Testis (tissue), 3 donors: Measurements from ENCODE around the gene MLLT6. TPM values are rescaled to one million over a fixed set of nuclear protein-coding genes. Genes with fewer than 3 reads are reported as not detected.

Experiments
- DNase-seq: peaks from one replicate; pipeline ENCODE4 v3.0.0-alpha.2; 2019
- H3K27ac ChIP-seq, 2 donors: fragments of 200-600 bp; sonication (generic); one replicate each; pipeline ENCODE4 v1.5.1; 2019
- H3K27me3 ChIP-seq: fragments of 200-600 bp; sonication (generic); one replicate; pipeline ENCODE4 v1.5.1; 2019
- H3K36me3 ChIP-seq: fragments of 200-600 bp; sonication (generic); one replicate; pipeline ENCODE4 v1.5.1; 2017; ENCODE audit warnings: low read depth; ENCODE audit errors: missing control alignments
- H3K4me1 ChIP-seq: fragments of 200-600 bp; sonication (generic); one replicate; pipeline ENCODE4 v1.5.1; 2019
- H3K4me3 ChIP-seq, 2 donors: fragments of 200-600 bp; sonication (generic); one replicate each; pipeline ENCODE4 v1.5.1; 2017 to 2019
- H3K9me3 ChIP-seq: fragments of 200-600 bp; sonication (generic); one replicate; pipeline ENCODE4 v1.5.1; 2017
- CTCF ChIP-seq, 3 experiments: fragments of 450-650 bp in 2 of 3; fragments of 200-600 bp in 1 of 3; sonication (generic) in 1 of 3; IDR thresholded peaks; one replicate each; pipeline ENCODE4 v1.5.1; 2016 to 2019; ENCODE audit warnings: antibody characterized with exemption in 3 of 3, mild to moderate bottlenecking in 2 of 3, moderate library complexity in 1 of 3
- POLR2A ChIP-seq: fragments of 450-650 bp; IDR thresholded peaks from one replicate; pipeline ENCODE4 v1.6.1; 2017; ENCODE audit warnings: antibody characterized with exemption, mild to moderate bottlenecking, moderate library complexity
- WGBS, 2 donors: methylation state at CpG; one replicate each; pipeline ENCODE4 v1.1.5; 2018; 5-methylcytosine and 5-hydroxymethylcytosine counted together
- intact Hi-C: fragments of 100-400 bp; cut with DNase I; formaldehyde crosslinking; loops from one replicate; pipeline ENCODE4 v1.15.1; 2023; ENCODE audit warnings: low total_unique reads
- polyA plus RNA-seq: library from polyadenylated mRNA; stranded (reverse); fragments of 350-450 nt; fragmentation: Illumina TruSeq; extraction: RNeasy Lipid Tissue Mini Kit (QIAGEN cat#74804); gene quantifications from one replicate; pipeline ENCODE4 v1.2.3, GENCODE V29; 2014; ENCODE audit warnings: low read depth, low replicate concordance; ENCODE audit not compliant: insufficient read depth
- total RNA-seq, 2 donors: library from RNA; depleted of rRNA; stranded (reverse); fragments of >200 nt; gene quantifications; one replicate each; pipeline ENCODE4 v1.2.3, GENCODE V29; 2016

Gene MLLT6
- total and polyA plus RNA-seq, 3 donors from 2014 or later = 86.9 to 176 (median 157) TPM

- no peak for DNase-seq
- H3K27ac ChIP-seq = peak overlapping the region; percentile 81 to 89
- WGBS, 2 donors = 15 to 18% methylated on average over 14 of the region's 14 CpGs
- peaks cover 53% of the 10 kb centered on the region for H3K4me1 ChIP-seq
- TF ChIP-seq POLR2A = no peak
- TF ChIP-seq CTCF (IDR thresholded peaks at IDR 0.05) = no peak
- H3K36me3 ChIP-seq = no peaks in the 10 kb centered on the region
- no peaks in the 10 kb centered on the region for H3K27me3 ChIP-seq
- intact Hi-C loops = no loop called here
- no peaks in the 10 kb centered on the region for H3K9me3 ChIP-seq
- H3K4me3 ChIP-seq = peak overlapping the region; percentile 69 to 74
These were observed 24.4 kb downstream of the MLLT6 start for GRCh38 chr17:38729368-38729885.

GRCh38 chr17:38729886-38730525 lies 24.9 kb downstream of the MLLT6 start, which contains the start of gene CISD3:
Gene CISD3, plus strand, starts transcription at chr17:38730341. Its CDS starts 18 bp downstream, at chr17:38730359.
- TF ChIP-seq POLR2A (no peak), CTCF (IDR thresholded peaks at IDR 0.05) (peak; percentile 70 to 95 (median 92))
- Histone ChIP-seq H3K9me3 (no peaks in the 10 kb centered on the region), H3K27me3 (no peaks in the 10 kb centered on the region), H3K36me3 (no peaks in the 10 kb centered on the region), H3K4me1 (peaks cover 53% of the 10 kb centered on the region), H3K4me3 (peak within 1 kb of the TSS; percentile 74 to 77), H3K27ac (peak within 1 kb of the TSS; percentile 81 to 89)
- peak; percentile 84 for DNase-seq
- 0% methylated on average over 12 to 40 of the region's 92 CpGs for WGBS, 2 donors
- intact Hi-C loops = loop anchor here (5.0 kb wide), 1 partner anchor 53 kb away; no protein-coding TSS in a partner anchor

- DNase-seq = peak; percentile 90
- no peaks in the 10 kb centered on the region for H3K27me3 ChIP-seq
- peak overlapping the region; percentile 74 to 77 for H3K4me3 ChIP-seq
- no peaks in the 10 kb centered on the region for H3K9me3 ChIP-seq
- no peaks in the 10 kb centered on the region for H3K36me3 ChIP-seq
- intact Hi-C loops = loop anchor here (5.0 kb wide), 1 partner anchor 53 kb away; no protein-coding TSS in a partner anchor
- H3K27ac ChIP-seq = peak overlapping the region; percentile 75 to 89
- TF ChIP-seq POLR2A (no peak), CTCF (IDR thresholded peaks at IDR 0.05) (no peak)
- H3K4me1 ChIP-seq = peaks cover 59% of the 10 kb centered on the region
- 1 to 17% methylated on average over 17 to 27 of the region's 27 CpGs for WGBS, 2 donors
These were observed 25.7 kb downstream of the MLLT6 start for GRCh38 chr17:38730526-38731379.

GRCh38 chr17:38731526-38732294 lies 26.6 kb downstream of the MLLT6 start:
- DNase-seq = no peak
- no peaks in the 10 kb centered on the region for H3K27me3 ChIP-seq
- WGBS, 2 donors = 68 to 85% methylated on average over 5 to 8 of the region's 8 CpGs
- H3K4me1 ChIP-seq = peaks cover 65% of the 10 kb centered on the region
- intact Hi-C loops = loop anchor here (5.0 kb wide), 1 partner anchor 54 kb away; no protein-coding TSS in a partner anchor
- TF ChIP-seq CTCF (IDR thresholded peaks at IDR 0.05) (no peak), POLR2A (no peak)
- H3K36me3 ChIP-seq = no peaks in the 10 kb centered on the region
- H3K4me3 ChIP-seq = no peak overlapping the region
- peak overlapping the region; percentile 39 to 89 for H3K27ac ChIP-seq
- H3K9me3 ChIP-seq = no peaks in the 10 kb centered on the region
